GM19328 (cell line): ENCODE results near the gene TSSC4.

ENCODE experiments used
- ATAC-seq: cut with Tn5 transposase; IDR thresholded peaks from one replicate; pipeline ENCODE4 v1.9.1; 2021; ENCODE audit warnings: mild to moderate bottlenecking, moderate library complexity; ENCODE audit not compliant: unreplicated experiment

Gene TSSC4

DNA sequence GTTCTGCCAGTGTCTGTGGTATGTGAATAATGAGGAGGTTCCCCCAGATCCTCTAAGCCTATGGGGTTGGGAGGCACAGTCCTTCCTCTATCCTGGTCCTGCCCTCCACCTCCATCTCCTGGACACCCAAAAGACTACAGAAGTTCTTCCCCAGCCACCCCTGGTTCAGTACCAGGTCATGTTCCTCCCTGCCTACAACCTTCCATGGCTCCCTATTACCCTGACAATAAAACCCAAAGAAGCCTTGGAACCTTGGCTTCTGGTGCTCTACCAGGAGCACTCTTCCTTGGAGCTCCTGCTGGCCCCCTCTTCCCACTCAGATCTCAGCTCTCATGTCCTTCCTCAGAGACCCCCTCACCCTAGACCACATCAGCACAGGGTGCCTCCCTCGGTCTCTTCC is 30.8 kb downstream of the TSSC4 start:
- ATAC-seq = no peak

DNA sequence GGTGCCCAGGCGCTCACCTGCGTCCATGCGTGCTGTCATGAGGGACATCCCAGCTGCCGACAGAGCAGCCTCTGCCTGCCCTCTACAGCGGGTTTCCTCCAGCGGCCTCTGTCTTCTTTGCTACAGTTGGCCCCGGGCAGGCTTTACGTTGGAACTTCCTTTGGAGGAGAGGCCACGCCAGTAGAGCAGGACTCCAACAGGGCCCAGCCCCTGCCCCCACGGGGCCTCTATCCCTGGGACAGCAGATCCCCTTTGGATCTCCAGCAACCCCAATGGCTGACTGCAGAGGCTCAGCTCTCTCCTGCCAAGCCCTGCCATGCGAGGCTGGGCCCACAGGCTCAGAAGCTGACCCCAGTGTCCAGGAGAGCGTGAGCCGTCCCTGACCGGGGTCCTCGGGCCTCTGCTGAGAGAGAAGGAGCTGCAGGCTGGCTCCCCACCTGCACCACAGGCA is 31.6 kb downstream of the TSSC4 start:
- no peak for ATAC-seq

DNA sequence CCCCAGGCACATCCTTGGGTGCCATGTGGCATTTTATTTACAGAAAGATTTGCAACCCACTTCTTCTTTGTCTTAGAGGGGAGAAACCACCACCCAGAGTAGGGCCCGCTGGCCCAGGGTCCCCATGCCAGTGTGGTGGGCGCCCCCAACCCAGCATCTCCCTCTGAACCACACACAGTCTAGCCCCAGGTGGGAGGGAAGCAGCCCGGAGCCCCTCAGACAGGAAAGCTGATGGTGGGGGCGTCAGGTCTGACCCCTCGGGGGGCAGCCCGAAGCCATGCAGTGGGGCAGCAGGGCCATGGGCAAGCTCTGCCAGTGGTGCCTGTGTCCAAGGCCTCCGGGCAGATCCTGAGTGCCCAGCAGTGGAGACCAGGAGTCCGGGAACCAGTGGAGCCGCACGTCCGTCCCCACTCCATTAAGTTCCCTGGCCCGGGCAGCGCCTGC is 32.1 kb downstream of the TSSC4 start:
- no peak for ATAC-seq

DNA sequence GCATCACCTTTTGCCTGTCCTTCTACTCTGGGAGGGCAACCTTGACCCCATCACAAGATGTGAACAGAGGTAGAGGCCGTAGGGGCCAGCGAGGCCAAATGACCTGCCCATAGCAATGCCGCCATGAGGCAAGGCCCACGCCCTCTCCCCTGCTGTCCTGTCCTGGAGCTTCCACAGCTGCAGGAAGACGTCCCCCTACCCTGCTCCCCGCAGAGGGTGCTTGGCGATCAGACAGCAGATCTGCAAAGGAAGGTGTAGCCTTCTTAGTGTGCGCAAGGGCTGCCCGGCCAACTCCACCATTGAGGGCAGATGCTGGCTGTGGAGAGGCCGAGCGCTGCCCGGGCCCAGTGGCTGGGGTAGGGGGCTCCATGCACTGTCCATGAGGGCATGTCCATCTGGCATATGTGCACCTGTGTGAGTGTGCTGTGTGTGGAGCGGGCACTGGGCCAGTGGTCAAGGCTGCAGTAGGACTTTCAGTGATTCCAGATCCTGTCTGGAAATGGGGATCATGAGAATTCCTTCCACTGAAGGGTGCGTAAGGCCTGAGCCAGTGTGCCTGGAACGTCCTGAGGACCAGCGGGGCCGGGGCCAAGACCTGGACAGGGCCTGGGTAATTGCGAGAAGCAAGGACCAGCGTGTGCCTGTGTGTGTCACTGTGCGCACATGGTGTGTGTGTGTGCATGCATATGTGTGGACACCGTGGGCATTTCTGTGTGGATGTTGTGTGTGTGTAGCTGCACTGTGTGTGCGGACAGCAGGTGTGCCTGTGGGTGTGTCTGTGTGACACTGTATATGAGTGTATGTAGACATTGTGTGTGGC is 32.8 kb downstream of the TSSC4 start:
- ATAC-seq = no peak

DNA sequence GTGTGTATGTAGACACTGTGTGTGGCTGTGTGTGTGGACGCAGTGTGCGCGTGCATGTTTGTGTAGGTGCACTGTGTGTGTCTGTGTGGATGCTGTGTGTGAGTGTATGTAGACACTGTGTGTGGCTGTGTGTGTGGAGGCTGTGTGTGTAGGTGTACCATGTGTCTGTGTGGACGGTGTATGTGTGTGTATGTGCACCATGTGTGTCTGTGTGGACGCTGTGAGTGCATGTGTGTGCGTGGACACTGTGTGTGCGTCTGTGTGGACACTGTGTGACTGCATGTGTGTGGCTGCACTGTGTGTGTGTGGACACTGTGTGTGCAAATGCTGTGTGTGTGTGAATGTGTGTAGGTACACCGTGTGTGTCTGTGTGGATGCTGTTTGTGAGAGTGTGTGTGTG is 33.5 kb downstream of the TSSC4 start:
- ATAC-seq = no peak

DNA sequence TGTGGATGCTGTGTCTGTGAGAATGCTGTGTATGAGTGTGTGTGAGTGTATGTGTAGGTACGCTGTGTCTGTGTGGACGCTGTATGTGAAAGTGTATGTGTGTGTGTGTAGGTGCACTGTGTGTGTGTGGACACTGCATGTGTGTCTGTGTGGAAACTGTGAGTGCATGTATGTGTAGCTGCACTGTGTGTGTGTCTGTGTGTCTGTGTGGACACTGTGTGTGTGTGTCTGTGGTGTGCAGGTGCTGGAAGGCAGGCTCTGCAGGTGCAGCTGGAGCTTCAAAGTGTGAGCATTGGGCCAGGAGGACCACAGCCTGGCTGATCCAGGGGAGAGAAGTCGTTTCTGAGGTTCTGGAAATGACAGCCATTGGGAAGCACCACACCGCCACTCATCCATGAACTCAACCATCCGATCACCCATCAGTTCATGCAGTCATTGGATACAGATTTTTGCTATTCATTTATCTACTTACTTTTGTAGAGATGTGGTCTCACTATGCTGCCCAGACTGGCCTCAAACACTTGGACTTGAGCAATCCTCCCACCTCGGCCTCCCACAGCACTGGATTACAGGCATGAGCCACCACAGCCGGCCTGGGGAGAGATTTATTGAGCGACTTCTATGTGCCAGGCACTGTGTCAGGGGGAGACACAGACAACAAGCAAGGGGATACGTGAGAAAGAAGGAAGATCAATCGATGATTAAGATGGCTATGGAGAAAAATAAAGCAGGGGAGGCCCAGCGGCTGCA is 34.1 kb downstream of the TSSC4 start:
- no peak for ATAC-seq

DNA sequence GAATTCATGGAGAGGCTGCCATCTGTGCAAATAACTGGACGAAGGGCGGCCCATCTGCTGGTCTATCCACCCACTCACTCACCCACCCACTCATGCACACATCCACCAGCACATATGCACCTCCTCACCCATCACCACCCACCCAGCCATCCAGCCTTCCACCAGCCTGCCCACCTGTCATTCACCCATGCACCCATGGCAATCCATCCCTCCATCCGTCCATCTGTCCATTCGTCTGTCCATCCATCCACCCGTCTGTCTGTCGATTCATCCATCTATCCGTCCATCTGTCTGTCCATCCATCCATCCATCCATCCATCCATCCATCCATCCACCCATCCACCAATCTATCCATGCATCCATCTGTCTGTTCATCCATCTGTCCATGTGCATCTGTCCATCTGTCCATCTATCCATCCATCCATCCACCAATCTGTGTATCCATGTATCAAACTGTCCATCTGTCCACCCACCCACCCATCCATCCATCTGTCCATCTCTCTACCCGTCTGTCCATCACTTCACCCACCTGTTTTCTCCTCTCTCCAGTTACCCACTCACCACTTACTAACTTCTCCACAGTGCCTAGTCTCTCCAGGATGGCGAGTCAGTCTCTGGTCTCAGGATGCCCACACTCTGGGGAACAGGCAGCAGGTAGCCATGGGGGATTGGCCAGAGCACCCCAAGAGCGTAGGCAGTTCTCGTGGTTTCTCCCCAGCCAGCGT is 34.9 kb downstream of the TSSC4 start:
- no peak for ATAC-seq

DNA sequence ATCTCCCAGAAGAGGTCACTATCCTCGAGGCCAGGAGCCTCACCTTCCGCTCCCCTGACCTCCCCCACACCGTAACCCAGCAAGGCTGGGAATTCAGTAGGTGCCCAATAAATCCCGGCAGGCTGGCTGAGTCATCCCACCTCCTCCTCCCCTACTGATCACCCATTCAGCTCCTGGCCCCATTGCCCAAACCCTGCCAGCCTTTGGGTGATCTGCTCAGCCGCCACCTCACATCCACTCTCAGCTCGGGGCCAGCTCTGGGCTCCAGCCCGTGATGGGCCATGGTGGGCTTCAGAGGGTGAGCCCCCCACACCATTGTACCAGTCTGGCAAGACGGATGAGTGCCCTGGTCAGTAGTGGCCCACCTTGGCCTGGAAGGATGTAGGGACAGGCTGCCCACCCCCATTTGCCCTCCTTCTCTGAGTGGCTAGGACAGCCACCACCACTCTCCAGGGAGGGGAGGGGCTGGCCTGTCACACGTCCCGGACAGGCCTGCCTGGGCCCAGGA is 35.5 kb downstream of the TSSC4 start:
- no peak for ATAC-seq

DNA sequence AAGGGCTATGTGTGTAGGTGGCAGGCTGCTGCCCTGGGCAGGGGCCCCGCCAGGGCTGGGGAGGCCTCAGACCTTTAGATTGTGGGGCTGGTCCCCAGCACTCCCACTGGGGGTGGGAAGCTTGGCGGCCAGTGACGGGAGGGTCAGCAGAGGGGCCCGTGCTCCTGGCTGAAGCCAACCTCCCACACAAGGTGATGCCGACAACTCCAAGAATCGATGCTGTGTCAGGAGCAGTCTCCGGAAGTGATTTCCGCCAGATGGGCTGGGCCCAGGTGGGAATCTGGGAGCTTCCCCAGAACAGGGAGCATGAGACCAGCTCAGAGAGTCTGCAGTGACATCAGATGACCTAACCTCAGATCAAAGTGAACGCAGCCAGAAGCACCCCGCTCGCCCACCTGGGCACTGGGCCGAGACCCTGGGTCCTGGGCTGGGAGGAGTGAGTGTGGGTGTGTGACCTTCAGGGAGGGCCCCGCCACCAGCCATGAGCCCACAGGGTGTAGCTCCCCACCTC is 36.0 kb downstream of the TSSC4 start:
- no peak for ATAC-seq

DNA sequence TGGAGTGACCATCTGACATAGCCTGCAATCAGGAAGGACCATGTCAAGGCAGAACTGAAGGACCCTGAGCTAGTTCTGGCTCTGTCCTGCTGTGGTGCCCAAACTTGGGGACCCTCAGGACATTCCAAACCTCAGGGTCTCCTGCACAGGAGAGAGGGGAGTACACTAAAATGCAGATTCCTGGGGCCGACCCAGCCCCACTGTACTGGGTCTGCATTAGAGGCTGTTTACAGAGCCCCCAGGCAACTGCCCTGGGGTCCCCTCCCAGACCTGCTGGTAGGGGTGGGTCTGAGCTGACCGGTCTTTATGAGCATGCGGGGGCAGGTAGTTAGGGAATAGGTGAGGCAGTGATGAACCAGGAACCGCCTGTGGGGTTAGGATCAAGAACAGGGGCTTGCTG is 37.0 kb downstream of the TSSC4 start:
- no peak for ATAC-seq

DNA sequence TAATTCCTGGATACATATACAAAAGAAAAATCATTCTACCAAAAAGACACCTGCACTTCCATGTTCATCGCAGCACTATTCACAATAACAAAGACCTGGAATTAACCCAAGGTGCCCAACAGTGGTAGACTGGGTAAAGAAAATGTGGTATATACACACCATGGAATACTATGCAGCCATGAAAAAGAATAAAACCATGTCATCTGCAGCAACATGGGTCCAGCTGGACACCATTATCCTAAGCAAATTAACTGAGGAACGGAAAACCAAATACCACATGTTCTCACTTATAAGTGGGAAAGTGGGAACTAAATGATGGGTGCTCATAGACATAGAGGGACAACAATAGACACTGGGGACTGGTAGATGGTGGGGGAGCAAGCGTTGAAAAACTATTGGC is 39.3 kb downstream of the TSSC4 start:
- ATAC-seq = no peak

DNA sequence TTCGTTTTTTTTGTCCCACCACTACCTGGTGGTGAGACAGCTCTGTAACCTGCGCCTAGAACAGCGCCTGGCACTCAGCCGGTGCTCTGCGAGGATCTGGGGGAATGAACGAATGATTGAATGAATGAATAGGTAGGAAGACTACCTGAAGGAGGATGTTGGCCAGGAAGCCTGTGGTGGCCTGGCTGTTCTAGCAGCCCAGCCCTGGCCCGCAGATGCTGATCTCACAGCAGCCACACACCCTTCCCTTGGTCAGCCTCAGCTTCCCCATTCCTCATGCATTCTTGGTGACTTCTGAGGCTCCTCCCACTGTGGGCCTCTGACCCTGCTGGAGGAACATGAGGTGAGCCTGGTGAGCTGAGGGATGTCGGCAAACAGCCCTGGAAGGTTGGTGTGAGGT is 40.1 kb downstream of the TSSC4 start:
- ATAC-seq = no peak

DNA sequence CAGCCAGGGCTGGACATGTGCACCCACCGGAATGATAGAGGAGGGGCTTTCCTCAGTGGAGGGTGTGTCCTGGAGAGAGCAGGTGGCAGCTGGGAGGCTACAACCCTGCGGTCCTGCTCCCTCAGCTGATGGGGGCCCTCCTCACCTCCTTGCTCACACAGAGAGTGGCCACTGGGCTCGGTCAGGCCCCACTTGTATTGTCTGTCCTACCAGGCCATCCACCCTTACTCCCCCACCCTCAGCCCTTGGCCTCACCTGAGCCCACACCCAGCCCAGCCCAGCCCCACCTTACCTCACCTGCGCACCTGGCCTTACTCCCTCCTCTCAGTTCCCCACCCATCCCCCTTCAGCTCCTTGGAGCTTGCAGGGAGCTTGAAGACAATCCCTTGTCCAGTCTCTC is 40.6 kb downstream of the TSSC4 start:
- ATAC-seq = no peak

DNA sequence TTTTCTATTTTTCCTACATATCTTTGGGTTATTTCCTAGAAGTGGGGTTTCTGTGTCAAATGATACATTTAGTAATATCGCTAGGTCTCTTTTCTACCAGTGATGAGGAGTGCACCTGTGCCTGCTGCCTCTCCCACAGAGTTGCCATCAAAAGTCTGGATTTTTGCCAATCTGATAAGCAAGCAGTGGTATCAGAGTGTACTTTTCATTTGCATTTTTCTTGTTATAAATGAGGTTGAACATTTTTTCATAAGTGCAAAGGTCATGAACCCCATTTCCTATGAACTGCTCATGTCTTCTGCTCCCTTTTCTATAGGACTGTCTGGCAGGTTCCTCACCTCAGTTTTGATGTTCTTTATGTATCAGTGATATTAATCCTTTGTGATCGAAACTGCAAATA is 42.0 kb downstream of the TSSC4 start:
- no peak for ATAC-seq

DNA sequence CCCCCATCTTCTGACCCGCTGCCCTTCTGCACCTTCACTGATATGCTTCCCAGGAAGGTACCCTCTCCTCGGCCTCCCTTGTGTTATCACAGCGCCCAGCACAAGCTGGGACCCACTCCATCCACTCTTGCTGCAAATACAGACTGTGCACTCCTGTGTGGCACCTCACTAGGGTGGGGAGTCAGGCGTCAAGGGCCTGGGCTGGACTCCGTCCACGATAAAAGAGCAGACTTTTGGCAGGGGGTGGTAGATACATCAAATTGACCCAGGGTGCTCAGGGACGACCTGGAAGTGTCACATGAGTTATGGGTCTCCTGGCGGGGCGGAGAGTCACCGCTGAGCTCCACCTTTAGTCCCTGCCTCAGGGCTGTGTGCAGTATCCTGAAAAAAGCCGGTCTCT is 42.9 kb downstream of the TSSC4 start:
- ATAC-seq = no peak

DNA sequence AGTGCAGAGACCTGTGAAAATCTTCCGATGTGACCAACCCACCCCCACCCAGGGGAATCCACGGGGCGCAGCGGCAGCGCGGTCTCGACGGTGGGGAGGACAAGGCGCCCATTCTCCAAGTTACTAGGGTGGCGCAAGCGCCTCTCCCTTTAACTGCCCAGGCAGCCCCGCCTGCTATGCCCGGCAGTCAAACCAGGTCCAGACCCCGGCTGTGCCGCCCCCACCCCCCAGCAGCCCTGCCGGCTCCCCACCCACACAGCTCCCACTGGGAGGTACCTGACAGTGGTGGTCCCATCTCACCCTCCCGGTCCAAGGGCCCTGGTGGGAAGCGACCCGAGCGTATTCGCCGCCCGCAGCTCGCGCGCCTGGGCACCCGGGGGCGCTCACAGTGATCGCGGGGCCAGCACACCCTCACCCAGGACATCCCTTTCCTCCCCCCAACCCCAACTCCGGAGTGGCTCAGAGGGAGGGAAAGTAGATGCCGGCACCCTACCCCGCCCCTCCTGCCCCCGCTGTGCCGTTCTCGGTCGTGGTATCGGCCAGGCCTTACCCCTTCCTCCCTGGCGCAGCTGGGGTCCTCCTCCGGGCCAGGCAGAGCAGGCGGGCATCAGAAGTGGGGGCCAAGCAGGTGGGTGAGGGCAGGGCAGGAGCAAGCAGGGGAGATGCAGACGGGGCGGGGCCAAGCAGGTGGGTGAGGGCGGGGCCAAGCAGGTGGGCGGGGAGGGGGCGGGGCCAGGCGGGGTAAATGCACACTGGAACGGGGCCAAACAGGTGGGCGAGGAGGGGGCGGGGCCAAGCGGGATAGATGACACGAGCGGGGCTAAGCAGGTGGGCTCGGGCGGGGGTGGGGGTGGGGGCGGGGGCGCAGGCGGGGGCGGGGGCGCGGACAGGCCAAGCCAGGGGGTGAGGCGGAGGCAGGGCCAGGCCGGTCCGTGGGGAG is 43.6 kb downstream of the TSSC4 start, which contains the start of gene TRPM5:
TSS of gene TRPM5 (minus strand) at position 634 of the 940 bp plus-strand sequence. CDS start 21,478 bp downstream, outside the sequence.
- ATAC-seq = no peak

DNA sequence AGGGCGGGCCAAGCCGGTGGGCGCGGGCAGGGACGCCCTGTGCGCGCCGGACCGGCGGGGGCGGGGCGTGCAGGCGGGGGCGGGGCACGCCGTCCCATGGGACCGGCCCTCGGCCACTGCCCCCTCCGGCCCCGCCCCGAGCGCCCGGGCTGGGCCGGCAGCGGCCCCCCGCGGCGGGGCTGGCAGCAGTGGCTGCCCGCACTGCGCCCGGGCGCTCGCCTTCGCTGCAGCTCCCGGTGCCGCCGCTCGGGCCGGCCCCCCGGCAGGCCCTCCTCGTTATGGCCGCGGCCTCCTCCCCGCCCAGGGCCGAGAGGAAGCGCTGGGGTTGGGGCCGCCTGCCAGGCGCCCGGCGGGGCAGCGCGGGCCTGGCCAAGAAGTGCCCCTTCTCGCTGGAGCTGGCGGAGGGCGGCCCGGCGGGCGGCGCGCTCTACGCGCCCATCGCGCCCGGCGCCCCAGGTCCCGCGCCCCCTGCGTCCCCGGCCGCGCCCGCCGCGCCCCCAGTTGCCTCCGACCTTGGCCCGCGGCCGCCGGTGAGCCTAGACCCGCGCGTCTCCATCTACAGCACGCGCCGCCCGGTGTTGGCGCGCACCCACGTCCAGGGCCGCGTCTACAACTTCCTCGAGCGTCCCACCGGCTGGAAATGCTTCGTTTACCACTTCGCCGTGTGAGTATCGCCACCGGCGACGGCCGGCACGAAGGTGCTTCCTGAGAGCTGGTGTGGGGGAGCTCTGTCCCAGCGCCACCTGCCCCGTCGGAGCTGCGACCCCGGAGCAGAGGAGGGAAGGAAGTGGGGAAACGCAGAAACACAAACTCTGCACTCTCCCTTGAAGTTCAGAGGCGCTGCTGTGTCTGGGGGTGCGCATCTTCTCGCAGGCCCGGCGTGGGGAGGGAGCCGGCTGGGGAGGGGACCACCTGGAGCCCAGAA is 44.5 kb downstream of the TSSC4 start, which contains the start of gene KCNQ1:
TSS of gene KCNQ1 (plus strand) at position 188 of the 925 bp plus-strand sequence. CDS start at position 279, 91 bp downstream.
- no peak for ATAC-seq

DNA sequence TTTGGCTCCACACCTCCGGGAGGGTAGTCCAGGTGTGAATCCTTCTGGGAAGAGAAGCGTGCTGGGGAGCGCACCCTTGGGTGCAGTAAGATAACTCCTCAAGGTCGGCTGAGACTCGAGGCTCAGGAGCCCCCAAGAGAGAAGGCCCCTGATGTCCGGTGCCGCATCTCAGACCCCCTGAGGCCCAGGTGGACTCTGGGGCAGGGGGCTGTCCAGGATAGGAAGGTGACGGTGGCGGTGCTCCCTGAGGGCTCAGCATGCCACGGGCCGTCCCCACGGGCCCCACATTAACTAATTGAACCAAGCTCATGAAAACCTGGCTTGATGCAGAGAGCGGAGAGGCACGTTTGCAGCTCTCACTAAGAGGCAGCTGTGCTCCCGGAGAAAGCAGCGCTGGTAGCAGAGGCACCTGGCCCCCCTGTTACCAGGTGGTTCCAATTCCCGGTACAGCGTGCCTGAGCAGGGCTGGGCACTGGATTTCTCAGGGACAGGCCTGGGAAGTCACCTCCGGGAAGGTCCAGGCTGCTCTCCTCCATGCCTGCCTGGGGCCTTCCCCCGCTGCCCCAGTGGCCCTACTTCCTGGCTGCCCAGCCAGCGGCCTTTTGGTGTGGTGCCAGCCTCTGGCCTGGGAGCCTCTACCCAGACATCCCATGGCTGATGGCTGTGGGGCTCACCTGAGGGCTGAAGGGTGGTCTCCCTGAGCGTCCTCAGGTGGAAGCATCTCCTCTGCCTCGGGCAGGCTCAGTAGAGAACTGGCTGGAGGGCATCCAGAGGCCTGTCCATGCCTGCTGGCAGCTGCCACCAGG is 45.4 kb downstream of the TSSC4 start:
- no peak for ATAC-seq
